ENCODE measurements around the gene AARSD1. TPM values are rescaled to one million over a fixed set of nuclear protein-coding genes. Genes with fewer than 3 reads are reported as not detected.
"Not testable (repeated sequence)": the region's sequence is repeated elsewhere in the genome, so short reads cannot be mapped to it uniquely, and the experiment has no call there.

Gene AARSD1
- total and polyA plus RNA-seq, 4 donors, result 27.6 to 57.0 (median 37.1) TPM

DNA sequence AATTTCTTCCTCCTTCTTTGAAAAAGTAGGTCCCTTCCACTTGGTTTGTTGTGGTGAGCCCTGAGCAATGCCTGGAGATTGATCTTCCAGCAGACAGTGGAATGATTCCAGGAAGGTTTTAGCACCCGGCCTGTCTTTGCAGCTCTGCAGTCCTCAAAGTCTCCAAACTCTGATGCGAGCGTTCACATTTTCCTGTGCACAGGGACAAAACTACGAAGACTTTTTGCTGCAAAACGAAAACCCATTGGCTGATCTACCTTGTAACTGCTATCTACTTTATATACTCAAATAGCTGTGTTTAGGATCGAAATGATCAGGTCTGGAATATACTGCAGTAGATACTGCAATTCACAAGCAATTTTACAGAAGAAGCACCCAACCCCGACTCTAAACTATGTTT lies 42.0 kb downstream of the AARSD1 start:
- H3K27ac ChIP-seq (ENCODE audit: low read depth in 1 of 2, low read length in 1 of 2), result no peak overlapping the region
- DNase-seq (peak; percentile 33 to 74 (median 59)), ATAC-seq (ENCODE audit: insufficient read depth, low FRiP score) (no peak)
- H3K27me3 ChIP-seq (ENCODE audit: control insufficient read depth in 3 of 3, insufficient read depth in 3 of 3, low read length in 2 of 3), result no peaks in the 10 kb centered on the region
- WGBS, 2 donors, result 33 to 61% methylated on average over 7 of the region's 7 CpGs
- H3K9me3 ChIP-seq (ENCODE audit: control insufficient read depth in 4 of 4, insufficient read depth in 3 of 4, low read length in 3 of 4), result no peaks in the 10 kb centered on the region
- peak overlapping the region in 1 of 2 donors; percentile 38 for H3K9ac ChIP-seq (ENCODE audit: insufficient read depth in 1 of 2, low read length in 2 of 2)
- TF ChIP-seq, protein P1, sequence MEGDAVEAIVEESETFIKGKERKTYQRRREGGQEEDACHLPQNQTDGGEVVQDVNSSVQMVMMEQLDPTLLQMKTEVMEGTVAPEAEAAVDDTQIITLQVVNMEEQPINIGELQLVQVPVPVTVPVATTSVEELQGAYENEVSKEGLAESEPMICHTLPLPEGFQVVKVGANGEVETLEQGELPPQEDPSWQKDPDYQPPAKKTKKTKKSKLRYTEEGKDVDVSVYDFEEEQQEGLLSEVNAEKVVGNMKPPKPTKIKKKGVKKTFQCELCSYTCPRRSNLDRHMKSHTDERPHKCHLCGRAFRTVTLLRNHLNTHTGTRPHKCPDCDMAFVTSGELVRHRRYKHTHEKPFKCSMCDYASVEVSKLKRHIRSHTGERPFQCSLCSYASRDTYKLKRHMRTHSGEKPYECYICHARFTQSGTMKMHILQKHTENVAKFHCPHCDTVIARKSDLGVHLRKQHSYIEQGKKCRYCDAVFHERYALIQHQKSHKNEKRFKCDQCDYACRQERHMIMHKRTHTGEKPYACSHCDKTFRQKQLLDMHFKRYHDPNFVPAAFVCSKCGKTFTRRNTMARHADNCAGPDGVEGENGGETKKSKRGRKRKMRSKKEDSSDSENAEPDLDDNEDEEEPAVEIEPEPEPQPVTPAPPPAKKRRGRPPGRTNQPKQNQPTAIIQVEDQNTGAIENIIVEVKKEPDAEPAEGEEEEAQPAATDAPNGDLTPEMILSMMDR (IDR thresholded peaks at IDR 0.05; ENCODE audit: control extremely low read depth, extremely low read depth), result no peak
- no peaks in the 10 kb centered on the region for H3K36me3 ChIP-seq (ENCODE audit: control insufficient read depth in 4 of 4, insufficient read depth in 4 of 4, low read length in 4 of 4)
- no peak overlapping the region for H3K4me3 ChIP-seq
- H3K4me1 ChIP-seq (ENCODE audit: control insufficient read depth in 5 of 5, insufficient read depth in 5 of 5, low read length in 5 of 5), result peaks cover 0 to 47% (median 30%) of the 10 kb centered on the region in 5 donors

DNA sequence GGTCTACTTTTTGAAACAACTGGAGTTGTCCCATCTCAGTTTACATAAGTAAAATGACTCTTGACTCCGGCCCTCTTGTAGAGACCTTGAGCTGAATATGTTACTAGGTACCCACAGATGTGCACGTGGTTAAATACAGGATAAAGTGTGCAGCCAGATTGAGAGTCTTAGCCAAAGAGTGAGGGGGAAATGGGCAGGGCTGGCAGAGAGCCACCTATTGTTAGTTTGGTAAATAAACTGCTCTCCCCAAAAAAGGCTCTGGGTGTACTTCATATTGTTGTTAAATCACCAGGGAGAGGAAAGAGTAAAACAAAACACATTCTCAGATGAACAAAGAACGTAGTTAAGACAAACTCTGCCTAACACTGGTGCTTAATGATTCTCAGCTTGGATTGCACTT lies 43.3 kb downstream of the AARSD1 start:
- WGBS, 2 donors, result 15 to 23% methylated on average over 3 of the region's 3 CpGs
- Histone ChIP-seq H3K9me3 (ENCODE audit: control insufficient read depth in 4 of 4, insufficient read depth in 3 of 4, low read length in 3 of 4) (no peaks in the 10 kb centered on the region), H3K4me1 (ENCODE audit: control insufficient read depth in 5 of 5, insufficient read depth in 5 of 5, low read length in 5 of 5) (peaks cover 0 to 47% (median 30%) of the 10 kb centered on the region in 5 donors), H3K4me3 (no peak overlapping the region), H3K36me3 (ENCODE audit: control insufficient read depth in 4 of 4, insufficient read depth in 4 of 4, low read length in 4 of 4) (no peaks in the 10 kb centered on the region), H3K9ac (ENCODE audit: insufficient read depth in 1 of 2, low read length in 2 of 2) (no peak overlapping the region), H3K27ac (ENCODE audit: low read depth in 1 of 2, low read length in 1 of 2) (no peak overlapping the region), H3K27me3 (ENCODE audit: control insufficient read depth in 3 of 3, insufficient read depth in 3 of 3, low read length in 2 of 3) (no peaks in the 10 kb centered on the region)
- TF ChIP-seq, protein P1 (IDR thresholded peaks at IDR 0.05; ENCODE audit: control extremely low read depth, extremely low read depth), result no peak
- no peak for ATAC-seq (ENCODE audit: insufficient read depth, low FRiP score)
- DNase-seq, result peak; percentile 63 to 77 (median 75)

DNA sequence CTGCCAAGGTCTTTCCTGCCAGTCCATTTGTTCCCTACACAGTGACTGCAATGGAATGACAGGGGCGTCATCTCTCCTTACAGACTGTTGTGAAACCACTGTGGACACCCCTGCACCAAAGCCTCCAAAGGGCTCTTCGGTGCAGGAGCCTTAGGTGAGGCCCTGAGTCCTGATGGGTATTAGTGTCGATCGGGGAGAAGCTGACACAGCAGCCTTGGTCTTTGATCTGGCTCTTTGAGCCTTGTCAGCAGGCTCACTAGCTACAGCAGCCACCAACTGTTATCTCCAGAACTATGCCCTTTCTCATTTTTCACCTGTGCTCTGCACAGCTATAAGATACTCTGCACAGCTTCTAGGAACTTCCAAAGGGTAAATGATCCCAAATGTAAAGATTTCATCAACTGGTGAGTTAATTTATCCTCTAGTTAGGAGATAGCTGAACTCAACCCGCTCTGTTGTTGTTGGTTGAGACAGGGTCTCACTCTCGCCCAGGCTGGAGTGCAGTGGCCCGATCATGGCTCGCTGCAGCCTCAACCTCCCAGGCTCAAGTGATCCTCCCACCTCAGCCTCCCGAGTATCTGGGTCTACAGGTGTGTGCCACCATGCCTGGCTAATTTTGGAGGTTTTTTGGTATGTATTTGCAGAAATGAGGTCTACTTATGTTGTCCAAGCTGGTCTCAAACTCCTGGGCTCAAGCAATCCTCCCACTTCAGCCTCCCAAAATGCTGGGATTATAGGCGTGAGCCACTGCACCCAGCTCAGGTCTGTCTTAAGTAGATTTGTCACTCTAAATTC lies 44.0 kb downstream of the AARSD1 start:
- Histone ChIP-seq H3K27me3 (ENCODE audit: control insufficient read depth in 3 of 3, insufficient read depth in 3 of 3, low read length in 2 of 3) (no peaks in the 10 kb centered on the region), H3K9ac (ENCODE audit: insufficient read depth in 1 of 2, low read length in 2 of 2) (peak overlapping the region in 1 of 2 donors; percentile 13), H3K27ac (ENCODE audit: low read depth in 1 of 2, low read length in 1 of 2) (no peak overlapping the region), H3K4me1 (ENCODE audit: control insufficient read depth in 5 of 5, insufficient read depth in 5 of 5, low read length in 5 of 5) (peaks cover 0 to 47% (median 30%) of the 10 kb centered on the region in 5 donors), H3K4me3 (no peak overlapping the region), H3K9me3 (ENCODE audit: control insufficient read depth in 4 of 4, insufficient read depth in 3 of 4, low read length in 3 of 4) (no peaks in the 10 kb centered on the region), H3K36me3 (ENCODE audit: control insufficient read depth in 4 of 4, insufficient read depth in 4 of 4, low read length in 4 of 4) (no peaks in the 10 kb centered on the region)
- DNase-seq, result no peak
- TF ChIP-seq, protein P1 (IDR thresholded peaks at IDR 0.05; ENCODE audit: control extremely low read depth, extremely low read depth), result no peak
- no peak for ATAC-seq (ENCODE audit: insufficient read depth, low FRiP score)
- 82 to 83% methylated on average over 10 of the region's 10 CpGs for WGBS, 2 donors

DNA sequence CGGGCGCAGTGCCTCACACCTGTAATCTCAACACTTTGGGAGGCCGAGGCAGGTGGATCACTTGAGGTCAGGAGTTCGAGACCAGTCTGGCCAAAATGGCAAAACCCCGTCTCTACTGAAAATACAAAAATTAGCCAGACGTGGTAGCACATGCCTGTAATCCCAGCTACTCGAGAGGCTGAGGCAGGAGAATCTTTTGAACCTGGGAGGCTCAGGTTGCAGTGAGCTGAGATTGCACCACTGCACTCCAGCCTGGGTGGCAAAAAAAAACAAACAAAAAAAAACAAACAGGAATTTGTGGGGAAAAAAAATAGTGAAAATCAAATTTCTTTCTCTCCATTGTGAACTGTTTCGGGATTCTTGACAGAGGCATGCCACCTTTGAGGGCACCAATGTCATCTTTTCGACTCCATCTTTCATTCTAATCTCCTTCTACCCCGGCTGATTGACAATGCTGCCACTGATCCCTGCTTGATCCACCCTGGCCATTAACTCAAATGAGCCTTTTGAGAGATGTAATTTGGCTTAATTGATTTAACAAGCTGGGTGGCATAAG lies 44.7 kb downstream of the AARSD1 start:
- H3K27ac ChIP-seq (ENCODE audit: low read depth in 1 of 2, low read length in 1 of 2); H3K27me3 ChIP-seq (ENCODE audit: control insufficient read depth in 3 of 3, insufficient read depth in 3 of 3, low read length in 2 of 3); H3K9me3 ChIP-seq (ENCODE audit: control insufficient read depth in 4 of 4, insufficient read depth in 3 of 4, low read length in 3 of 4); H3K36me3 ChIP-seq (ENCODE audit: control insufficient read depth in 4 of 4, insufficient read depth in 4 of 4, low read length in 4 of 4); ATAC-seq (ENCODE audit: insufficient read depth, low FRiP score); H3K4me3 ChIP-seq; DNase-seq: not testable (repeated sequence)
- WGBS, 2 donors, result 87 to 91% methylated on average over 10 of the region's 10 CpGs
- Histone ChIP-seq H3K4me1 (ENCODE audit: control insufficient read depth in 5 of 5, insufficient read depth in 5 of 5, low read length in 5 of 5) (peaks cover 0 to 47% (median 30%) of the 10 kb centered on the region in 5 donors), H3K9ac (ENCODE audit: insufficient read depth in 1 of 2, low read length in 2 of 2) (peak overlapping the region in 1 of 2 donors; percentile 7)

All from lung (tissue), 12 donors.